SK-N-MC (cell line): ENCODE data around the gene NOTCH2.

ENCODE experiments used
- EZH2 ChIP-seq: fragments of 200-600 bp; sonication (generic); IDR thresholded peaks from one replicate; pipeline ENCODE4 v1.6.1; 2017; ENCODE audit warnings: antibody characterized with exemption
- POLR2AphosphoS5 ChIP-seq: IDR thresholded peaks from 2 replicates; pipeline ENCODE4 v1.6.1; 2012; ENCODE audit warnings: mild to moderate bottlenecking, low read depth, low read length, borderline replicate concordance

DNA sequence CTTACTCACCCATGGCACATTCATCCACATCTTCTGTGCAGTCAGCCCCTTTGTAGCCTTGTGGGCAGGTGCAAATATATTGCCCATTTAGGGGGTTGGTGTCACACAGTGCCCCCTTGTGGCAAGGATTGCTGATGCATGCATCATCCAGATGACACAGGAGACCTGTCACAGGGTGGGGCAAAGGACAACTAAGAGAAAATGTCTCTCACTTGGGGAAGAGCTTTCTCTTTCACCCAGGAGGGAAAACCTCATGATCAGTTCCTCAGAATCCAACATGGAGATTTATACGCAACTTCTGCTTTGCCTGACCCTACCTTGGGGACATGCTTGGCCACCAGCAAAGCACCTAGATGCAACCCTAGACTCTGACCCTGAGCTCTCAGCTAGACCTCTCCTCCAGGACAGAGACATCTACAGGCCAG, 101.4 kb downstream of the NOTCH2 start:
- TF ChIP-seq POLR2AphosphoS5 (no peak), EZH2 (no peak)
